HG02798 (cell line): ENCODE measurements around the gene POU5F1.

Experiments used
- ATAC-seq: cut with Tn5 transposase; IDR thresholded peaks from one replicate; pipeline ENCODE4 v1.9.1; 2021; ENCODE audit warnings: mild to moderate bottlenecking; ENCODE audit not compliant: unreplicated experiment, poor library complexity

The POU5F1 gene

GRCh38 chr6:31144296-31144969 is 26.0 kb downstream of the POU5F1 start:
- ATAC-seq = no peak

- no peak for ATAC-seq
Observed at GRCh38 chr6:31143148-31143547, 27.3 kb downstream of the POU5F1 start.

- ATAC-seq = no peak
Observed at GRCh38 chr6:31142361-31142761, 28.1 kb downstream of the POU5F1 start.

GRCh38 chr6:31140643-31141042 is 29.8 kb downstream of the POU5F1 start:
- ATAC-seq = no peak

- ATAC-seq = no peak
Observed at GRCh38 chr6:31139599-31139998, 30.9 kb downstream of the POU5F1 start.

GRCh38 chr6:31138982-31139381 is 31.5 kb downstream of the POU5F1 start, which contains the start of gene PSORS1C2:
Gene PSORS1C2 (minus strand): TSS chr6:31139066. CDS start chr6:31139026, 40 bp downstream.
- ATAC-seq = no peak

GRCh38 chr6:31135710-31136109 is 34.8 kb downstream of the POU5F1 start:
- no peak for ATAC-seq

GRCh38 chr6:31132806-31133205 is 37.7 kb downstream of the POU5F1 start:
- ATAC-seq = no peak

GRCh38 chr6:31131595-31131994 is 38.9 kb downstream of the POU5F1 start:
- ATAC-seq = no peak

GRCh38 chr6:31130751-31131150 is 39.7 kb downstream of the POU5F1 start:
- no peak for ATAC-seq

- no peak for ATAC-seq
Observed at GRCh38 chr6:31129130-31129529, 41.4 kb downstream of the POU5F1 start.

- ATAC-seq = peak; percentile 40
Observed at GRCh38 chr6:31128093-31128676, 42.3 kb downstream of the POU5F1 start.

GRCh38 chr6:31126396-31127175 is 43.9 kb downstream of the POU5F1 start:
- no peak for ATAC-seq

GRCh38 chr6:31125586-31126363 is 44.7 kb downstream of the POU5F1 start:
- no peak for ATAC-seq

- ATAC-seq = no peak
Observed at GRCh38 chr6:31125162-31125561, 45.3 kb downstream of the POU5F1 start.

- no peak for ATAC-seq
Observed at GRCh38 chr6:31122791-31123706, 47.4 kb downstream of the POU5F1 start.

- ATAC-seq = no peak
Observed at GRCh38 chr6:31121131-31121790, 49.2 kb downstream of the POU5F1 start.

GRCh38 chr6:31120151-31120915 is 50.1 kb downstream of the POU5F1 start, which contains the start of gene CDSN:
Gene CDSN (minus strand): TSS chr6:31120446. CDS start chr6:31120419, 27 bp downstream.
- ATAC-seq = no peak
